ENCODE results near the gene ANKS4B. TPM values are rescaled to one million over a fixed set of nuclear protein-coding genes. Genes with fewer than 3 reads are reported as not detected.

ANKS4B gene
- total and polyA plus RNA-seq, 2 of the 8 experiments (the other 6 are each of a cell fraction or from before 2014, with no cell fraction given), result 0.06 to 0.15 TPM

DNA sequence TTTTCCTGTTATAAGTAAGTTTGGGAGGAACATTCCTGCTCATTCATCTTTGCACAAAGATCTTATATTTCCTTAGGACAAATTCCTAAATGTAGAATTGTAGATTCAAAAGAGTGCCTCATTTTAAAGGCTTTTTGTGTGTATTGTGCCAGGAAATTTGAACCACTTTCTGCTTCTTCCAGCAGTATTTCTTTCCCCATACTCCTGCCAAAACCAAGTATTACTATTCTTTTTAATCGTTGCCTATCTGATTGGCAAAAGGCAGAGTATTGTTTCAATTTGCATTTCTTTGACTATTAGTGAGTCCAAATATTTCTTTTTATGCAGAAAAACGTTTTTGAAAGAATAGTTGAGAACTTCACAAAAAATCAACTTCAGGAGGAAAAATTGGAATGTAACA, 9.3 kb downstream of the ANKS4B start (continued):
- TF ChIP-seq CBX8 (IDR thresholded peaks at IDR 0.05; ENCODE audit: borderline replicate concordance, low read depth, low read length) (no peak), GTF2F1 (IDR thresholded peaks at IDR 0.05; ENCODE audit: borderline replicate concordance, low read depth, low read length) (no peak), HDAC2 (IDR thresholded peaks at IDR 0.05; ENCODE audit: borderline replicate concordance in 1 of 2, low read depth in 2 of 2, low read length in 2 of 2) (no peak), TBP (IDR thresholded peaks at IDR 0.05; ENCODE audit: low read depth, low read length) (no peak)

All from H1 (cell line).